Raji (cell line): ENCODE data around the gene ZNF320.
A peak's percentile ranks its signal among the peaks of the same experiment; 100 is the strongest.

Source experiments
- POLR2A ChIP-seq: IDR thresholded peaks from 2 replicates; pipeline ENCODE4 v1.6.1; 2011; ENCODE audit warnings: low read depth, low read length, control low read depth; ENCODE audit not compliant: insufficient read depth

ZNF320 gene

DNA sequence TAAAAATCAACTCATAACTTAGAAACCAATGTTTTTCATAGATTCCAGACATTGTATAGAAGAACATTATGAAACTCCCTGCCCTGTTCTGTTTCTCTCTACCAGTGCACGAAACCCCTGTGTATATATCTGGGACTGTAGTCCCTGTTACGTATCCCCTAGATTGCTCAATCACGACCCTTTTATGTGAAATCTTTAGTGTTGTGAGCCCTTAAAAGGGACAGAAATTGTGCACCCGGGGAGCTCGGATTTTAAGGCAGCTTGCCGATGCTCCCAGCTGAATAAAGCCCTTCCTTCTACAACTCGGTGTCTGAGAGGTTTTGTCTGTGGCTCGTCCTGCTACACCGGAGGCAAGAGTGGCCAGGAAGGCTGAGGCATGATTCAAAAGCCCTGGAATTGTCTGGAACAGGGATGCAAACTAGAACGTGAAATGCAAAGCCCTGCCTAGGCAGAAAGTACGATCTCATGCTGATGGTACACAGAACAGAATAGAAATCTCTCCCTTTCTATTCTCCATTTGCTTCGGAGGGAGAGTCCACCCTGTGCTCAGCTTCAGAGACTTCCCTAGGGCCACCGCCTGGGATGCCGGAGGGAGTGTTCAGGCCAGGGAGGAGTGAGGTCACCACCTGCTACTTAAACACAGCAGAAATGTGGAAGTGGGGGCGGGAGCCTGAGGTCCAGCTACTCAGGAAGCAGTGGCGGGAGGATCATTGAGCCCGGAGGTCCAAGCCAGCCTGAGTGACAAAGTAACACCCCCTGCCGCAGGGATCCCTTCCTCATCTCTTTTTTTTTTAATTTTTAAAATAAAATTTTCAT is 26.6 kb upstream of the ZNF320 start:
- no peak for TF ChIP-seq POLR2A

GRCh38 chr19:52922841-52923777 is 25.7 kb upstream of the ZNF320 start, which contains the start of gene ZNF888:
ZNF888 (minus strand) TSS chr19:52923428; CDS start chr19:52917873, 5,555 bp downstream.
- peak; percentile 86 for TF ChIP-seq POLR2A

DNA sequence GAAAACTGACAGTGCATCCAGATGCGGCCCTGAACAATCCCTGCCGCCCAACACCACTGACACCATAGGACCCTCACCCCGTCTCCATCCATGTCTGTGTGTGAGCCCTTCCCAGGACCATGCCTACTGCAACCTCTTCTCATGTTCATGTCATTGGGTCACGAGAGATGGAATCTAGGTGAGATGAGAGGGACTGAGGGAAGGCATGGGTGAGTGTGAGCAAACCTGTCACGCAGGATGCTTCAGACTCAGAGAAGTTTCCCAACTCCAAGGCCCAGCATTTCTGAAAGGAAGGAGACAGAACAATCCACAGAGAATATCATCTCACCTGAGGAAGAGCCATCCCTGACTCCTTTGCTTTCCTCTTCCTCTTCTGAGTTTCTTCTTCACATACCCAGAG is 20.1 kb upstream of the ZNF320 start:
- TF ChIP-seq POLR2A, result no peak

- no peak for TF ChIP-seq POLR2A
Observed at GRCh38 chr19:52910648-52911047, 13.2 kb upstream of the ZNF320 start.

GRCh38 chr19:52901842-52902241 is 4.4 kb upstream of the ZNF320 start:
- TF ChIP-seq POLR2A, result no peak

DNA sequence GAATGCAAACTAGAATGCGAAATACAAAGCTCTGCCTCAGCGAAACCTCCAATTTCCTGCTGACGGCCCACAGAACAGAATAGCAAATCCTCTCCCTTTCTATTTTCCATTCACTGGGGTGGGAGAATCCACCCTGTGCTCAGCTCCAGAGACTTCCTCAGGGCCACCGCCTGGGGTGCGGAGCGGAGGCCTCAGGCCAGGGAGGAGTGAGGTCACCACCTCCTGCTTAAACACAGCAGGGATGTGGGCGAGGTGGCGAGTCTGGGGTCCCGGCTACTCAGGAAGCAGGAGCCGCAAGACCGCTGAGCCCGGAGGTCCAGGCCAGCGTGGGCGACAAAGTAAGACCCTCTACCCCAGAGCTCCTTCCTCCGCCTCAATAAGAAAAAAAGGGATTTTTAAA is 666 bp upstream of the ZNF320 start:
- TF ChIP-seq POLR2A, result no peak

DNA sequence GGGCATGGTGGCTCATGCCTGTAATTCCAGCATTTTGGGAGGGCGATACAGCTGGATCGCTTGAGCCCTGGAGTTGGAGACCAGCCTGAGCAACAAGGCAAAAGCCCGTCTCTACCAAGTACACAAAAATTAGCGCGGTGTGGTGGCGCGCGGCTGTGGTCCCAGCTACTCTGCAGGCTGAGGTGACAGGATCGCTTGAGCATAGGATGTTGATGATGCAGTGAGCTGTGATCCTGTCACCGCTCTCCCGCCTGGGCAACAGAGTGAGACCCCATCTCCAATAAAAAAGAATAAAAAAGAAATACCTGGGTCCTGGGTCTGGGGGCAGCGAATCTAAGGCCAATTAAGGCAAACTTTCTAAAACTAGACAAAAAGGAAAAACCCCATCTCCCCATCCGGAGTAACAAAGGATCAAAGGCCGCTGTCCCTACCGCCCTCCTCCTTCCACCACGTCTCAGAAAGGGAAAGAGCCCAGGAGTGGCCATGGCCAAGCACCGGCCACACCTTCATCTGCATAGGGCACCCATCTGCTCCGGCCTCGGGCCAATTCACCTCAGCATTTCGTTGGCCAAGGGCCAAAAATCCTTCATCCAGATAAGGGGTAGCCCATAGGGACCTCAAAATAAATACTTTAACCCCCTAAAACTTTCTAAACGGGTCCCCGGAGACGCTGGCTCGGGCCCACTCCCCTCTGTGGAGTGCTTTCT is 851 bp downstream of the ZNF320 start:
- no peak for TF ChIP-seq POLR2A

DNA sequence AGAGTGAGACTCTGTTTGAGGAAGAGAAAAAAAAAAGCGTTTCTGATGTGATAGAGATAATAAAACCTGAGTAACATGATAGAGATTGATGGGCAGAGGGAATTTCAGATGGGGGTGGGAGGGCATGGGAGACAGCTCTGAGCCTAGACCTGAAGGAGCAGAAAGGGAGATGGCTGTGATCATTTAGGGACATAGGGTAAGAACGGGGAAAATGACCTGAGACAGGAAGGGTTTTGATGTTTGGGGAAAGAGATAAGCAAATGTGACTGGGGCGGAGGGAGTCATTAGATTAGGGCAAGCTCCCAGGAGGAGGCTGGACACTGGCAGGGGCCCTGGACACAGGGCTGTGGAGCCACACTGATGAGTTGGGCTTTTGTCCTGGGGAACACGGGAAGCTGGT is 6.1 kb downstream of the ZNF320 start:
- TF ChIP-seq POLR2A, result no peak

GRCh38 chr19:52889931-52890330 is 7.5 kb downstream of the ZNF320 start:
- no peak for TF ChIP-seq POLR2A

- TF ChIP-seq POLR2A, result no peak
Observed at GRCh38 chr19:52889076-52889475, 8.4 kb downstream of the ZNF320 start.

DNA sequence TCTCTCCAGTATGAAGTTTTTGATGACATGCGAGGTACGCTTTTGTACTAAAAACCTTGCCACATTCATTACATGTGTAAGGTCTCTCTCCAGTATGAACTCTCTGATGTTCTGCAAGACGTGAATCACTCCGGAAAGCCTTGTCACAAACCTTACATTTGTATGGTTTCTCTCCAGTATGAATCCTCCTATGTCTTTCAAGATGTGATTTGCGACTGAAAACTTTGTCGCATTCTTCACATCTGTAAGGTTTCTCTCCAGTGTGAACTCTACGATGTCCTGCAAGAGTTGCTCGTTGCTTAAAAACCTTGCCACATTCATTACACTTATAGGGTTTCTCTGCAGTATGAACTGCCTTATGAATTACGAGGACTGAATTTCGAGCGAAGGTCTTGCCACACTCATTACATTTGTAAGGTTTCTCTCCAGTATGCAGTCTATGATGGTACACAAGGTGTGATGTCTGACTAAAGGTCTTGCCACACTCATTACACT is 16.5 kb downstream of the ZNF320 start:
- TF ChIP-seq POLR2A, result no peak

- no peak for TF ChIP-seq POLR2A
Observed at GRCh38 chr19:52871466-52871865, 26.0 kb downstream of the ZNF320 start.

GRCh38 chr19:52857378-52858191 is 39.9 kb downstream of the ZNF320 start, which contains the start of gene ZNF468:
ZNF468 (minus strand) TSS chr19:52857619; CDS start chr19:52854272, 3,347 bp downstream.
- TF ChIP-seq POLR2A, result peak; percentile 67
